ACC112 (cell line): Measurements from ENCODE around the gene FRMD7.
"Not testable (repeated sequence)": the region's sequence is repeated elsewhere in the genome, so short reads cannot be mapped to it uniquely, and the experiment has no call there.

Experiments
- H2AFZ ChIP-seq: fragments of 200-600 bp; sonication (generic); one replicate; pipeline ENCODE4 v1.6.0; 2017; ENCODE audit warnings: antibody characterized with exemption, low read length; ENCODE audit not compliant: unreplicated experiment
- H3K27ac ChIP-seq: fragments of 200-600 bp; sonication (generic); 2 replicates; pipeline ENCODE4 v1.5.1; 2014; ENCODE audit warnings: low read depth, mild to moderate bottlenecking, antibody characterized with exemption, low read length, moderate library complexity
- H3K27me3 ChIP-seq: fragments of 200-600 bp; sonication (generic); 2 replicates; pipeline ENCODE4 v1.6.1; 2014; ENCODE audit warnings: mild to moderate bottlenecking, antibody characterized with exemption, low read length, moderate library complexity, mixed read lengths; ENCODE audit not compliant: insufficient read depth
- H3K36me3 ChIP-seq: fragments of 200-600 bp; sonication (generic); 2 replicates; pipeline ENCODE4 v1.6.1; 2016; ENCODE audit warnings: mild to moderate bottlenecking, antibody characterized with exemption, low read length, moderate library complexity, mixed read lengths; ENCODE audit not compliant: insufficient read depth
- H3K4me1 ChIP-seq: fragments of 200-600 bp; sonication (generic); one replicate; pipeline ENCODE4 v1.6.1; 2016; ENCODE audit warnings: low read length, mixed read lengths; ENCODE audit not compliant: insufficient read depth, unreplicated experiment, control insufficient read depth
- H3K4me3 ChIP-seq: fragments of 200-600 bp; sonication (generic); 2 replicates; pipeline ENCODE4 v1.5.1; 2014; ENCODE audit warnings: mild to moderate bottlenecking, low read depth, low read length
- H3K79me2 ChIP-seq: fragments of 200-600 bp; sonication (generic); one replicate; pipeline ENCODE4 v1.6.0; 2016; ENCODE audit warnings: low read length; ENCODE audit not compliant: control insufficient read depth, unreplicated experiment, insufficient read depth

FRMD7 gene

DNA sequence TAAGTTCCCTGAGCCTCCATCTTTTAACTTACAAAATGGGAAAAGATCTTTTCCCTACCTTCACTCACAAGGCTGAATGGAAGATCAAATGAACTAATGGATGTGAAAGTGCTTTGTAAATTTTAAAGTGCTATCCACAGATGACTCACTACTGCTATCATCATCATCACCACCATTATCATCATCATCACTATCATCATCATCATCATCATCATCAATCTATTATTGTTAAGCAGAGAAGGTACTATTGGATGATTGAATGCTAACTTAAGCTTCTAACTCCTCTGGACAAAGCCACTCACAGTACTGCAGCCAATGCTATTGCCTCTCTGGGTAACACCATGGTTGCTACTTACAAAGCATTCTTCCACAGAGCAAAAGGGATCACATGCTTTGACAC lies 1.9 kb downstream of the FRMD7 start:
- Histone ChIP-seq H3K79me2 (no peaks in the 10 kb centered on the region), H3K36me3 (no peaks in the 10 kb centered on the region), H2AFZ (no peak overlapping the region), H3K27me3 (peaks cover 4% of the 10 kb centered on the region; the same call in 1 of the 2 replicates), H3K4me3 (no peak overlapping the region), H3K27ac (no peak overlapping the region), H3K4me1 (peaks cover 5% of the 10 kb centered on the region)

DNA sequence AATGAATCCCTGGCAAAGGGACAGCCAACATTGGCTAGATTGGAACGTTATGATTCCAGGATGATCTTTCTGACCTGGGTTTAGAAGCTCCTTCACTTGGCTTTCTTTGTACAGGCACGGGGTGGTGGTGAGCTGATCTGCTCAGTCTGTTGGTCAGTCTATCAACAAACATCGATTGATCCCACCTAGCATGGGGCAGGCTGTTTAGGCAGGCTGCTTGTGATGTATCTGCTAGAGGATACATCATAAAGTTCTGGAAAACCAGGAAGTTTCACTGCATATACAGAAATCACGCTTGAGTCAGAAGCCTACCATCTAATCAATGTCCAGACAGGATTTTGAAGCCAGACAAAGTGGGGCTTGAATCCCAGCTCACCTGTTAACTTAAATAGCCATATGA lies 6.9 kb downstream of the FRMD7 start:
- no peaks in the 10 kb centered on the region for H3K27me3 ChIP-seq
- H3K36me3 ChIP-seq, result no peaks in the 10 kb centered on the region
- H2AFZ ChIP-seq, result no peak overlapping the region
- peaks cover 3% of the 10 kb centered on the region for H3K4me1 ChIP-seq
- no peaks in the 10 kb centered on the region for H3K79me2 ChIP-seq
- no peak overlapping the region for H3K4me3 ChIP-seq
- H3K27ac ChIP-seq, result no peak overlapping the region

DNA sequence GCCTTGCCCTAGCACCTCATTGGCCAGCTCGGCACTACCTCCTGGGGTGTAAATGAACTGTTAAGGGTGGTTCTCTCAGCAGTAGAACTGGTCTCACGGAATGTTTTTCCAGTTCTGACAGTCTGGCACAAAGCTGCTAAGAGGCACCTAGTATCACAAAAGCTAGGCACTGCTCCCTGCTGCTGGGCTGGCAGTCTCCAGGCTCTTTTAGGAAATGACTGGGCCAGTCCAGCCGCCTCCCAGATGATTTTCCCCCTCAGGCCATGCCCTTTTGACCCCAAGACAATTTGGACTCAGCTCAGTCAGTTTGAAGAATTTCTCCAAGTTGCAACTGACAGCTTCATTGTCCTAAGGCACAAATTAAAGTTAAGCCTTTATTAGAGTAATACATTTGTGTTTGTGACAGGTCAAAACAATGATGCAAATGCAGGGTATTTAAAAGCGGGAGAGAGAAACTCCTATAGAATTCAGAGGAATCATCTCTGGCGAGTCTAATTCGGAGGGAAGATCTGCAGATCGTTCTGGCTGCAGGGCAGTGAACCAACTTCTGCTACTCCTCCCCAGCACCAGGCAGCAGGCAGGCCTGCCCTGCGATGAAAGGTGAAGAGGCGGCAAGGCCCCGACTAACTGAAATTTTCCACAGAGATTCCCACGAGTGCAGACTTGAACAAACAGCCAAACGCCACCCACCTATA lies 7.9 kb downstream of the FRMD7 start:
- Histone ChIP-seq H3K36me3 (no peaks in the 10 kb centered on the region), H3K4me3 (no peak overlapping the region), H3K4me1 (peaks cover 3% of the 10 kb centered on the region), H3K79me2 (no peaks in the 10 kb centered on the region), H3K27me3 (no peaks in the 10 kb centered on the region), H2AFZ (no peak overlapping the region), H3K27ac (no peak overlapping the region)

DNA sequence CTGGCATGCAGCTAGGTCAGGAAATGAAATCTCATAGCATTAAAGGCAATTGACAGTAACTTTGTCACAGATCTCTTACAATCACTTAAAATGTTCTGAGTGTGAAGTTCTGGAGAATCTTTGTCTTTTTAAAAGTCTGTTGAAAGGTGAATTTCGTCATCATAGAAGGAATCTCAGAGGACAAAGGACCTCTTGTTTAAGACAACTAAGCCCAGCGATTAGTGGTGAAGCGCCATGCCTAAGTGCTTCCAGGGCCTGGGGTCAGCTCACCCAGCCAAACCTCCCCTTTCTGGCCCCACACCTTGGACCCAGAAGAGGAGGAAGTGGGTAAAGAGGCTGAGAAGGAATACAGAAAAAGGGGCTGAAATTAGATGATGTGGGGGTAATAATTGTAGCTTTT lies 8.5 kb downstream of the FRMD7 start:
- Histone ChIP-seq H3K27me3 (no peaks in the 10 kb centered on the region), H3K36me3 (no peaks in the 10 kb centered on the region), H3K4me1 (no peaks in the 10 kb centered on the region), H3K79me2 (no peaks in the 10 kb centered on the region), H2AFZ (no peak overlapping the region), H3K4me3 (no peak overlapping the region), H3K27ac (no peak overlapping the region)

DNA sequence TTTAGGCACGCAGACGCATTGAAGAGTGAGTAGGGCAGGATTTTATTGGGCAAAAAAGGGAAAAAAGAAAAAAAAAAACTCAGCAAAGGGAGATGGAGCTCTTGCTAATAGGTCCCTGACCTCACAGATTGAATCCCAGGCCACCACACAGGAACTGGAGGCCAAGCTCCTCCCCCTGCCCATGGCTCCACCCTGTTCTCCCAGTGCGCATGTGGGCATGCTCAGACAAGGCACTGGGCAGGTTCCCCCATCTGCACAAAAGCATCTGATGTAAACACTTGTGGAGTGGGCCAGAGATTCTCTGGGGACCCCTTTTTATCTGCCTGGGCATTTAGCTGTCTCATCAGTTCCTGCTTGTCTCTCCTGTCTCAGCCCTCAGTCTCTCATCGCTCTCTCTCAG lies 9.5 kb downstream of the FRMD7 start:
- Histone ChIP-seq H3K27me3 (no peaks in the 10 kb centered on the region), H3K79me2 (no peaks in the 10 kb centered on the region), H3K36me3 (no peaks in the 10 kb centered on the region), H2AFZ (no peak overlapping the region), H3K27ac (no peak overlapping the region), H3K4me3 (no peak overlapping the region), H3K4me1 (no peaks in the 10 kb centered on the region)

DNA sequence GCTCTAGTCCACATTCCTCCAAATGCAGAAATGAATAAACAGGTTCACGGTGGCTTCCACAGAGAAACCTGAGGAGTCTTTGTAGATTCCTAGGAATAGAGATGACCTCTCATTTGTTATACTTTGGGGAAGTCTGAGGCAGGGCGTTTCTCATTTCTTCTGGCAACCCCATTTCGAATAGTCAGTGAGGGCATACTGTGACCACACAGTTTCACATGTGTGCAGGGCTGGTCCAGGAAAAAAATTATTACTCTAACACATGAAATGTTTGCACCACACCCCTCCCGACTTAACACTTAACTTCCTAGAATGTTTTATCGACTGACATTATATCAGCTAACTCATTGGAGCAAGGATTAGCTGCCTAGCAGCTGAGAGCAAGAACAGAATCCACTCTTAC lies 12.0 kb downstream of the FRMD7 start:
- Histone ChIP-seq H3K4me1 (no peaks in the 10 kb centered on the region), H3K4me3 (no peak overlapping the region), H3K79me2 (no peaks in the 10 kb centered on the region)

DNA sequence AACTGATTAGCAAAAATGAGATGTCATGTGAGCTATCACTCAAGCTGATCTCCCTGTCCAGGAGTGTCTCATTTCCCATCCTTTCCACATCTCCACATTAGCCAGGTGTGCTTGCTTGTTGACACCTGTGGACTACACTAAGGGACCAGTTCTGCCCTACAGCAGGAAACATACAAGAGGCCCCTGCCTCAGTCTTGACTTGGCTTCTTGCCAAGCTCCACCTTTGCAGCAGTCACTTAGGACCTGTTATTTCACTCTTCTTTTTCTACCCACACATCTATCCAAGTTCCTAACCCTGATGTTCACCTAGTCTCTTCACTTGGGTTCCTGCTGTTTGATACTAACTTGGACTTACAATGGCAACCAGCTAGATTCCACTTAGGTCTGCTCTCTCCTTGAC lies 13.2 kb downstream of the FRMD7 start:
- Histone ChIP-seq H3K79me2 (no peaks in the 10 kb centered on the region), H3K27me3 (no peaks in the 10 kb centered on the region; the same call in 1 of the 2 replicates), H3K4me1 (no peaks in the 10 kb centered on the region), H3K4me3 (no peak overlapping the region), H3K27ac (no peak overlapping the region), H2AFZ (no peak overlapping the region), H3K36me3 (no peaks in the 10 kb centered on the region)

More for the DNA sequence above, 12.0 kb downstream of the FRMD7 start:
- Histone ChIP-seq H3K27ac (no peak overlapping the region), H3K36me3 (no peaks in the 10 kb centered on the region), H3K27me3 (no peaks in the 10 kb centered on the region; the same call in 1 of the 2 replicates), H2AFZ (no peak overlapping the region)

DNA sequence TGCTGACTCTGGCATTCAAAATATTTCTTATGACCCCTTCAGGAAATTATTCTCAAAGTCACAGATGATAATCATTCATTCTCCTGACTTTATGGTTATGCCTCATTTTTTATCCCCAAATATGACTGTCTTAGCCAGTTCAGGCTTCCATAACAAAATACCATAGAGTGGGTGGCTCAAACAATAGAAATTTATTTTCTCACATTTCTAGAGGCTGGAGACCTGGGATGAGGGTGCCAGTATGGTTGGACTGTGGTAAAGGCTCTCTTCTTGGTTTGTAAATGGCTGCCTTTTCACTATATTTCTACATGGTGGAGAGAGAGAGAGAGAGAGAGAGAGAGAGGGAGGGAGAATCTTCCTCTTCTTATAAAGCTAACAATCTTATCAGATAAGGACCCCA lies 20.5 kb downstream of the FRMD7 start:
- Histone ChIP-seq H3K27ac (no peak overlapping the region), H3K4me3 (no peak overlapping the region), H3K27me3 (no peaks in the 10 kb centered on the region), H3K79me2 (no peaks in the 10 kb centered on the region), H2AFZ (no peak overlapping the region), H3K4me1 (no peaks in the 10 kb centered on the region), H3K36me3 (no peaks in the 10 kb centered on the region)

DNA sequence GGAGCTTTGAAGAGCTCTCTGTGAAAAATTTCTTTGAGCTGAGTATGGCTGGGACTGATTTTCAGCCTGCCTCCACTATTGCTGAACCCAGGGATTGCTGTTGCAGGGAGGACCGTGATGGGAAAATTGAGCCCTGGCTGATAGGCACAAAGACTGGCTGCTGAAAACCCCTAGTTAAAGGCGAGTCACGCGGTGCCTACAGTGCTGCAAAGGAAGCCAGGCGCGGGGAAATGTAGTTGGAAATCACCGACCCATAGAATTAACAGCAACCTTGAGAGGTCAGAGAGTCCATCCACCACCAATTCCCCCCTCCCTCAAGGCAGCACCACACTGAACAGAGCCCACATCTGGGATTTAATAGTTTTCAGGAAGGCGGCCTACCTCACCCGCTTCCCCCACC lies 26.0 kb downstream of the FRMD7 start:
- Histone ChIP-seq H3K79me2 (no peaks in the 10 kb centered on the region), H3K27ac (no peak overlapping the region), H3K27me3 (peaks cover 8% of the 10 kb centered on the region; the same call in 1 of the 2 replicates)

DNA sequence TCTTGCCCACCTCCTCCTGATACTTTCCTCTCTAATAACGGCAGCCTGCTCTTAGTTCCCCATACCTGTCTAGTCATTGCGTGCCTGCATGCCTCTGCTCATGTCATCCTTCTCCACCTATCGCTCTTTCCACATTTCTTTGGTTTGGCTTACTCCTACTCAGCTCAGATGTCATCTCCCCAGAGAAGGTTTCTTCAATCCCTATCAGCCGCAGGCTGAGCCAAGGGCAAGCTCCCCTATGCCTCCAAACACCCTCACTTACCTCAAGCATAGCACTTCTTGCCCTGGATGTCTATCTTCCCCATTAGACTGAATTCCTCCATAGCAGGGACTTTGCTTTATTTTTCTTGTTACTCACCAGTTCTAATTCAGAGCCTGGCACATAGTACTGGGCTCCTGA lies 26.6 kb downstream of the FRMD7 start:
- Histone ChIP-seq H3K4me1 (no peaks in the 10 kb centered on the region), H3K27me3 (peaks cover 8% of the 10 kb centered on the region; the same call in 1 of the 2 replicates), H3K27ac (no peak overlapping the region), H3K4me3 (no peak overlapping the region), H2AFZ (no peak overlapping the region), H3K79me2 (no peaks in the 10 kb centered on the region), H3K36me3 (no peaks in the 10 kb centered on the region)

More for the DNA sequence above, 26.0 kb downstream of the FRMD7 start:
- no peaks in the 10 kb centered on the region for H3K4me1 ChIP-seq
- no peak overlapping the region for H2AFZ ChIP-seq
- no peak overlapping the region for H3K4me3 ChIP-seq
- H3K36me3 ChIP-seq, result no peaks in the 10 kb centered on the region

DNA sequence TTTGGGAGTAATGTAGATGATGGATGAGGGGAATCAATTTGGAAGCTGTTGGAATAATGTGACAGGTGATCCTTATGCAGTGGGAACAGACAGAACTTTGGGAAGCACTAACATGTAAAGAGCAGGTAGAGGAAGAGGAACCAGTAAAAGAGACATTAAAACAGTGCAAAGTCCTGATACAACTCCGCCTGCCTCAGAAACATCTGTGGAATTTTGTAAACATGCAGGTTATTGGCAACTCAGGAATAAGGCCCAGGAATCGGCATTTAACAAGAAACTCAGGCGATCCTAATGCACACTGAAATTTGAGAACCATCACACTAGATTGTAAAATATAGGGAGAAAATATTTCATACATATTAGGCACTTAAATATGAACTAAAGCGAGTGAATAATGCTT lies 29.1 kb downstream of the FRMD7 start:
- H3K79me2 ChIP-seq, H3K4me1 ChIP-seq, H3K4me3 ChIP-seq, H2AFZ ChIP-seq, H3K27ac ChIP-seq, H3K36me3 ChIP-seq, H3K27me3 ChIP-seq: not testable (repeated sequence)
